ENCODE data around the gene RAB1B.
"Not testable (repeated sequence)": the region's sequence is repeated elsewhere in the genome, so short reads cannot be mapped to it uniquely, and the experiment has no call there.

Gene RAB1B

GRCh38 chr11:66275984-66276612 is 7.7 kb downstream of the RAB1B start:
- no peak for TF ChIP-seq CTCF (conservative IDR thresholded peaks at IDR 0.05)
- no peak for TF ChIP-seq ZFX (IDR thresholded peaks at IDR 0.05)
- H3K27ac ChIP-seq, result no peak overlapping the region

DNA sequence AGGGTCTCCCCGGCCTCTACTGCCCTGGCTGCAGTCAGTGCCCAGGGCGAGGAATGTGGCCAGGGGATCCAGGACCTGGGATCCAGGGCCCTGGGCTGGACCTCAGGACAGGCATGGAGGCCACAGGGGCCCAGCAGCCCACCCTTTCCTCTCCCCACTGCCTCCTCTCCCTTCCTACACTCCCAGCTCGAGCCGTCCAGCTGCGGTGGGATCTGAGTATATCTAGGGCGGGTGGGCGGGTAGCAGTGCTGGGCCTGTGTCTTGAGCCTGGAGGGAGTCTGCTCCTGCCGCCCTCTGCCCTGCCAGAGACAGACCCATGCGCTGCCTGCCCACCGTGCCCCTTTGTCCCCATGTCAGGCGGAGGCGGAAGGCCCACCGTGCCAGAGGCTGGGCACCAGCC is 8.2 kb downstream of the RAB1B start:
- H3K27ac ChIP-seq, result not testable (repeated sequence)

DNA sequence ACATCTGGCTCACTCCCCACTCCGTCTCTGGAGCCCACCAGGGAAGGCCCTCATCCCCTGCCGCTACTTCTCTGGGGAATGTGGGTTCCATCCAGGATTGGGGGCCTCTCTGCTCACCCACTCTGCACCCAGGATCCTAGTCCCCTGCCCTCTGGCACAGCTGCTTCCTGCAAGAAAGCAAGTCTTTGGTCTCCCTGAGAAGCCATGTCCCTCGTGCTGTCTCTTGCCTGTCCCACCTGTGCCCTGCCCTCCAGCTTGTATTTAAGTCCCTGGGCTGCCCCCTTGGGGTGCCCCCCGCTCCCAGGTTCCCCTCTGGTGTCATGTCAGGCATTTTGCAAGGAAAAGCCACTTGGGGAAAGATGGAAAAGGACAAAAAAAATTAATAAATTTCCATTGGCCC is 8.6 kb downstream of the RAB1B start:
- H3K27ac ChIP-seq, result 0 out of 2 replicates have a peak overlapping the region, but pooled peaks have one; percentile 21

DNA sequence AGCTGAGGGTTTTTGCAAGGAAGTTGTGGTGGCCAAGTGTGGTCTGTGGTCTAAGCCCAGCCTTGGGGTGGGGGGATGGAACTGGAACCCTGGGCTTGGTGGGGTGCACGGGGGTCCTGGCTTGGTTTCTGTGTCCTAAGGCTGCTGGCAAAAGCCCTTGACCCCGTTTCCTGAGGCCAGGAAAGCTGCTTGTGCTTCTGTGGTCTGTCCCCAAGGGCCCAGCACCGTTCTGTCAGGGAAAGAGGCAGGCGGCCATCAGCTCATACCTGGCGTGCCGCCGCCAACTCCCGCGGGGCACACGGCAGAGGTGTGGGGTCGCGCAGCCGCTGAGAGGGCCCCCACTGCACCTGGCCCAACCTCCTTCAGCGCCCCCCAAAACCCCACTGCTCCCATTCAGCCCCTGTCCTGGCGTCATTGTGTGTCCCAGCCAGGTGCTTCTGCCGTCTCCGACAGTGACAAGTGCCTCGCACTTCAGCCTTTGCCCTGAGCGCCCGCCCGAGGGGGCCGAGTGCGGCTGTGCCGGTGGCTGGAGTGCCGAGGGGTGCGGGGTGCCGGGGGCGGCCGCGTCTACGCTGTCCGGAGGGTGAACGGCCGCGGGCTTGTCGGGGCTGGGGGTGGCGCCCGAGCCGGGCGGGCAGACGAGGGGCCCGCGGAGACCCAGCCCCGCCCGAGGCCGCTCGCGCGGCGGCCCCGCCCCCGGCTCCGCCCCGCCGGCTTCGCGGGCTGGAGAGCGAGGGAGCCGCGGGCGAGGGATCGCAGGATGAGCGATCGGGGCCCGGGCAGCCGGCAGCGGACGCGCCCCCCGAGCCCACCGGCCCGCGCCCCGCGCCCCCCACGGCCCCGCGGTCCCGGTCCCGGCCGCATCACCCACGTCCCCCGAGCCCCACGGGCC is 9.3 kb downstream of the RAB1B start, which contains the start of gene CNIH2:
CNIH2 (plus strand) TSS at position 705 of the 892 bp plus-strand sequence. CDS start 282 bp downstream, outside the sequence.
- TF ChIP-seq ZFX (IDR thresholded peaks at IDR 0.05), result no peak
- TF ChIP-seq CTCF (conservative IDR thresholded peaks at IDR 0.05), result no peak
- H3K27ac ChIP-seq, result peak within 1 kb of the TSS; percentile 21; the same call in 1 of the 2 replicates

DNA sequence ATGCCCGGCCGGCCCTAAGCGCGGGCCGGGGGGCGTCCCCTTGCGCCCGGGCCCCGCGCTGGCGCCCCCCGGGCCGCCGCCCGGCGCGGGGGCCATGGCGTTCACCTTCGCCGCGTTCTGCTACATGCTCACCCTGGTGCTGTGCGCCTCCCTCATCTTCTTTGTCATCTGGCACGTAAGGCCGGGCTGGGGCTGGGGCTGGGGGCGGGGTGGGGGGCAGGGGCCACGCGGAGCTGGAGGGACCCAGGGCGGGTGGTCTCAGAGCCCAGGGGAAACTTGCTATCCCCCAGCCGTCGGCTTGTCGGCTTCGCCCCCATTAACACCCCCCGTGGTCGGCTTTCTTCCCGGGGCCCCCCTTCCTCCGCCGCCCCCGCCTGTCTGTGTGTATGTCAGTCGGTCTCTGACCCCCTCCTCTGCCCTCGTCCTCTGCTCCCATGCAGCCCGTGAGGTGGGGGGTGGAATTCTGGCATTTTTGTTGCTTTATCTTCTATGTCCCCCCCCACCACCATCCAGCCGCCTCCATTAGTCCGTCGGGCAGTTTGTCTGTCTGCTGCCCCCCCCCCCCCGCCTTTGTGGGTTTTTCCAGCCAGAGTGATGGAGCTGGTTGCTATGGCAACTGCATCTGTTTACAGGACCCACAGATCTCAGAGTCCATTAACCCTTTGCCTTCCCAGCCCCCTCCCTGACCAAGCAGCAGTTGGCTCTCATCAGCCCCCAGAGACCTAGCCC is 10.1 kb downstream of the RAB1B start:
- H3K27ac ChIP-seq, result no peak overlapping the region; the same call in 1 of the 2 replicates
- TF ChIP-seq ZFX (IDR thresholded peaks at IDR 0.05) (no peak), CTCF (conservative IDR thresholded peaks at IDR 0.05) (no peak)

DNA sequence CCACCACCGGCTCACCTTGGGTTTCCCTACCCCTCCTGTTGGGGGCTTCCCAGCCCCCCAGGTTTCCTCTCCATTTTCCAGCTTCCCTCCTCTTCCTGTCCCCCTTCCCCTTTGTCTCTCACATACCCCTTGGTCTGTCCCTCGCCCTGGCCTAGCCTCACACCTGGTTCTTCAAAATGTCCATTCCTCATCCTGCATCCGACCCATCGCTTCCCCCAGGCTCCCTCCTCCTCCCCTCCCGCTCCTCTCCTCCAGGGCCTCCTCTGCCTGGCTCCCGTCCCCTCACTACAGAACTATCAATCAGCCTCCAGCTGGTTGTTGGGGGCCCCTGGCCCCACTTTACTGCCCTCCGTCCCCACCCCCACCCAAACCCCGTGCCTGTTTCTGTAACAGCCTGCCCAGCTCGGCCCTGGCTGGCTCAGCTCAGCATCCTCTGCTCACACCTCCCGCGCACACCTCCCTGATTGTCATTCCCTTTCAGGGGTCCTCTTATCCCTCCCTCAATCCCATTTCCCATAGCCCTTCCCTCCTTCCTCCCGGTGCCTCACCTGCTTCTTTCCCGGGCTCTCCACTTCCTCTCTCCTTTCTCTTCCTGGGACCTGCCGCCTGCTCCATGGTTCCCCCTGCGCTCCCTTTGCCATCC is 10.8 kb downstream of the RAB1B start:
- H3K27ac ChIP-seq, result no peak overlapping the region
- TF ChIP-seq ZFX (IDR thresholded peaks at IDR 0.05) (no peak), CTCF (conservative IDR thresholded peaks at IDR 0.05) (no peak)

- TF ChIP-seq CTCF (conservative IDR thresholded peaks at IDR 0.05), result no peak
- no peak for TF ChIP-seq ZFX (IDR thresholded peaks at IDR 0.05)
- H3K27ac ChIP-seq, result no peak overlapping the region
Measured at GRCh38 chr11:66280428-66280827, 12.0 kb downstream of the RAB1B start.
